OCI-LY7 (cell line): Measurements from ENCODE around the gene HLCS.

Source experiments
- CTCF ChIP-seq: fragments of 200-600 bp; sonication (generic); conservative IDR thresholded peaks from 2 replicates; pipeline ENCODE4 v1.5.1; 2014; ENCODE audit warnings: mild to moderate bottlenecking, antibody characterized with exemption, low read length, moderate library complexity, mixed read lengths
- EZH2phosphoT487 ChIP-seq: fragments of 200-600 bp; sonication (generic); IDR thresholded peaks from 2 replicates; pipeline ENCODE4 v1.6.1; 2018; ENCODE audit warnings: low read depth, borderline replicate concordance, mild to moderate bottlenecking, mixed run types, antibody characterized with exemption, low read length, moderate library complexity, mixed read lengths

DNA sequence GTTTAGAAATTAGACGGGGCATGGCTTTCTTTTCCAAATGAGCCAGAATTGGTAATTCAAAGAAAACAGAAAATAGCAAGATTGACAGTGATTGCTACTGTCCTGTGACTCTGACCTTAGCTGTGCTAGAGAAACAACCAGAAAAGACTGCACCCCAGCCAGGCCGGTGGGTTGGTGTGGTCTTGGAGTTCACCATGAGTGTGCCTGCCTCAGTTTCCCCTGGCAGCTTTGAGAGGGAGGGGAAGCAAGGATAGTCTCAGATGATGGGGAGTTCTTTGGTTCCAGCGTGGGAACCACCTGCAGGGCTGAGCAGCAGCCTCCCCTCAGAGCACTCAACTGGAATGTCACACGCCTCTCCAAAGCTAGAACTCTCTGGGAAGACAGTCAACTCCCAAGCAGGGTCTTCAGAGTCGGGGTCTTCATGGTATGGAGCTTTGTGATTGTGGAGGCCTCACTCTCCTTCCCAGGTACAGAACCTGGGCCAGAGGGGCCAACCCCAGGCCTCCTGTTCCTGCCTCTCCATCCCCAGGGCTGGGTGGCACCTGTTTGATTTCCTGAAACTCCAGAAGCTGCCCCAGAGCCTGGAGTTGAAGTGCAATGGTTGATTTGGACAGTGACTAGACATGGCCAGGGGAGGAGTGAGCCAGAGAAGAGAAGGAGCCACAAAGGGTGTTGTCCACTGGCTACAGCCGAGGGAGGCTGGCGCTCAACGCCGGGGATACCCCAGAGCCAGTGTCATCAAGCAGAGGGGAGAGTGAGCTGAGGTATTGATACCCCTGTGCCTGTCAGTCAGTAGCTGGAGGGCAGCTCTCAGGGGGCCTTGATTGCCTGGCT is 231.9 kb downstream of the HLCS start:
- TF ChIP-seq EZH2phosphoT487 (no peak), CTCF (no peak)
